GM12878 (cell line): ENCODE data around the gene OR7D2. TPM values are rescaled to one million over a fixed set of nuclear protein-coding genes. Genes with fewer than 3 reads are reported as not detected.

Experiments used
- ATAC-seq: fragments of 200-7000 bp; cut with Tn5 transposase; 3 replicates; pipeline ENCODE4 v1.9.1; 2020; ENCODE audit warnings: mild to moderate bottlenecking, moderate library complexity
- BruUV-seq: library from RNA; stranded (reverse); fragments of 400-500 nt; replicated peaks from 2 replicates; lab custom pipeline; 2021; lab: Mats Ljungman, UMichigan
- CTCF ChIA-PET: fragments of 300-600 bp; sonication (Branson Sonifier 250); formaldehyde crosslinking; extraction: SDS; loops from one replicate; lab custom pipeline; 2021; ENCODE audit warnings: inconsistent platforms; lab: Yijun Ruan, JAX
- POLR2A ChIA-PET: fragments of 350-600 bp; formaldehyde crosslinking; extraction: SDS; loops from one replicate; lab custom pipeline; 2021; ENCODE audit warnings: inconsistent platforms; lab: Charles Lee
- RAD21 ChIA-PET: fragments of 300-600 bp; sonication (Branson Sonifier 250); formaldehyde crosslinking; loops from one replicate; lab custom pipeline; 2023; ENCODE audit warnings: antibody characterized with exemption; ENCODE audit not compliant: unreplicated experiment; lab: Charles Lee
- SMC1A ChIA-PET: fragments of 300-600 bp; sonication (Branson Sonifier 250); formaldehyde crosslinking; loops from one replicate; lab custom pipeline; 2023; ENCODE audit not compliant: unreplicated experiment, uncharacterized antibody; lab: Charles Lee
- DNase-seq: peaks from one replicate; pipeline ENCODE4 v3.0.0-alpha.2; 2011; ENCODE audit warnings: low read depth, low spot score
- FAIRE-seq: peaks from 3 replicates; lab custom pipeline; 2011; peaks lifted over from hg19 to GRCh38; lab: Jason Lieb, UNC
- H2AFZ ChIP-seq: 2 replicates; pipeline ENCODE4 v1.6.0; 2011; ENCODE audit warnings: low read depth, low read length, control low read depth; ENCODE audit not compliant: control insufficient read depth
- H3K27ac ChIP-seq: 2 replicates; pipeline ENCODE4 v1.5.1; 2011; ENCODE audit warnings: control low read depth; ENCODE audit not compliant: control insufficient read depth, insufficient read depth
- H3K27me3 ChIP-seq, 2 experiments: replicated peaks in 1 of 2; 2 replicates each; pipeline versions ENCODE4 v1.6.0 to v1.6.1; 2011; ENCODE audit warnings: low read length in 1 of 2; ENCODE audit not compliant: control insufficient read depth in 2 of 2, insufficient read depth in 2 of 2
- H3K36me3 ChIP-seq, 2 experiments: 2 replicates each; pipeline ENCODE4 v1.5.1; 2011; ENCODE audit warnings: low read length in 1 of 2; ENCODE audit not compliant: control insufficient read depth in 2 of 2, insufficient read depth in 2 of 2
- H3K4me1 ChIP-seq: 2 replicates; pipeline ENCODE4 v1.6.1; 2011; ENCODE audit warnings: mild to moderate bottlenecking, low read length, moderate library complexity, mixed read lengths; ENCODE audit not compliant: control insufficient read depth, insufficient read depth
- H3K4me2 ChIP-seq: 2 replicates; pipeline ENCODE4 v1.6.0; 2011; ENCODE audit warnings: control low read depth; ENCODE audit not compliant: control insufficient read depth, insufficient read depth
- H3K4me3 ChIP-seq: fragments of 200-600 bp; sonication (generic); 2 replicates; pipeline ENCODE4 v1.5.1; 2016
- H3K79me2 ChIP-seq: 2 replicates; pipeline ENCODE4 v1.6.0; 2011; ENCODE audit warnings: low read length; ENCODE audit not compliant: control insufficient read depth, insufficient read depth
- H3K9ac ChIP-seq: 2 replicates; pipeline ENCODE4 v1.8.0; 2011; ENCODE audit warnings: low read length, control low read depth, mixed read lengths; ENCODE audit not compliant: control insufficient read depth, insufficient read depth
- H3K9me3 ChIP-seq: replicated peaks from 3 replicates; pipeline ENCODE4 v1.5.1; 2011; ENCODE audit warnings: mild to moderate bottlenecking, low read length; ENCODE audit not compliant: control insufficient read depth, insufficient read depth
- H4K20me1 ChIP-seq: 2 replicates; pipeline ENCODE4 v1.6.0; 2011; ENCODE audit not compliant: control insufficient read depth, insufficient read depth
- CHD1 ChIP-seq: IDR thresholded peaks from 2 replicates; pipeline ENCODE4 v1.6.1; 2012; ENCODE audit warnings: low read depth, low read length, improper control_type of control experiment
- JUNB ChIP-seq: IDR thresholded peaks from 2 replicates; pipeline ENCODE4 v1.6.1; 2016; ENCODE audit warnings: antibody characterized with exemption, mild to moderate bottlenecking
- JUND ChIP-seq: IDR thresholded peaks from 2 replicates; pipeline ENCODE4 v1.6.1; 2012; ENCODE audit warnings: low read depth, mild to moderate bottlenecking, low read length, improper control_type of control experiment, moderate library complexity
- NFXL1 ChIP-seq: fragments of 450-650 bp; IDR thresholded peaks from 2 replicates; pipeline ENCODE4 v1.6.1; 2017; ENCODE audit warnings: antibody characterized with exemption, mild to moderate bottlenecking, borderline replicate concordance
- NFYB ChIP-seq: IDR thresholded peaks from 2 replicates; pipeline ENCODE4 v1.6.1; 2011; ENCODE audit warnings: low read depth, mild to moderate bottlenecking, low read length, improper control_type of control experiment, moderate library complexity; ENCODE audit not compliant: insufficient read depth
- NR2C1 ChIP-seq: fragments of 450-650 bp; IDR thresholded peaks from 2 replicates; pipeline ENCODE4 v1.6.1; 2017; ENCODE audit warnings: antibody characterized with exemption, mild to moderate bottlenecking, moderate library complexity
- RBBP5 ChIP-seq: fragments of 200-600 bp; sonication (generic); conservative IDR thresholded peaks from 2 replicates; pipeline ENCODE4 v1.6.1; 2016
- YY1 ChIP-seq: IDR thresholded peaks from 2 replicates; pipeline ENCODE4 v1.6.1; 2011; ENCODE audit warnings: low read depth, mild to moderate bottlenecking, low read length
- ZSCAN29 ChIP-seq: fragments of 450-650 bp; IDR thresholded peaks from 2 replicates; pipeline ENCODE4 v1.6.1; 2017; ENCODE audit warnings: mild to moderate bottlenecking, moderate library complexity
- WGBS: methylation state at CpG from one replicate; pipeline ENCODE4 v1.1.6; 2016; ENCODE audit warnings: low lambda C conversion rate; ENCODE audit not compliant: insufficient replicate concordance, insufficient coverage; ENCODE audit errors: missing lambda C conversion rate; 5-methylcytosine and 5-hydroxymethylcytosine counted together
- in situ Hi-C: fragments of 300-500 bp; cut with MboI; formaldehyde crosslinking; loops from 9 replicates; pipeline ENCODE4 v1.14.3; 2018; ENCODE audit warnings: mixed read lengths
- intact Hi-C: fragments of 100-400 bp; cut with micrococcal nuclease; formaldehyde crosslinking; loops from one replicate; pipeline ENCODE4 v1.14.2; 2022; ENCODE audit not compliant: unreplicated experiment
- polyA plus RNA-seq, 11 experiments: library from polyadenylated mRNA; depleted of rRNA in 4 of 11; unstranded in 6 of 11; stranded (reverse) in 5 of 11; fragments of >200 nt; fragmentation: Nextera tagmentation in 4 of 11; fragmentation: Illumina TruSeq in 1 of 11; extraction: Ambion mirVana in 4 of 11; extraction: Trizol in 1 of 11; gene quantifications; 1 replicate in 1 of 11; 2 replicates in 10 of 11; pipeline versions ENCODE4 v1.2.1 to v1.2.3, GENCODE V29; 2011 to 2016; ENCODE audit warnings: inconsistent platforms in 2 of 11, missing spikeins in 2 of 11, low read depth in 1 of 11
- total RNA-seq, 4 experiments: library from RNA; depleted of rRNA in 3 of 4; stranded (reverse); fragments of >200 nt in 3 of 4; fragmentation: Illumina TruSeq in 1 of 4; extraction: Trizol in 1 of 4; gene quantifications; 2 replicates each; pipeline versions ENCODE4 v1.2.1 to v1.2.3, GENCODE V29; 2013 to 2021
- TF ChIP-seq, protein P1 (sequence below): IDR thresholded peaks from 2 replicates; pipeline ENCODE4 v1.6.1; 2011; ENCODE audit warnings: low read depth, low read length, improper control_type of control experiment, borderline replicate concordance
- TF ChIP-seq, protein P2 (sequence below): IDR thresholded peaks from 2 replicates; pipeline ENCODE4 v1.6.1; 2012; ENCODE audit warnings: low read depth, low read length, improper control_type of control experiment
- TF ChIP-seq, protein P3 (sequence below), 3 experiments: IDR thresholded peaks in 2 of 3; conservative IDR thresholded peaks in 1 of 3; 2 replicates each; pipeline ENCODE4 v1.5.1; 2011; ENCODE audit warnings: low read depth in 3 of 3, low read length in 3 of 3, mild to moderate bottlenecking in 3 of 3, control low read depth in 2 of 3, moderate library complexity in 2 of 3, inconsistent platforms in 1 of 3, mixed read lengths in 1 of 3; ENCODE audit not compliant: control insufficient read depth in 2 of 3, insufficient read depth in 1 of 3; ENCODE audit errors: extremely low read depth in 1 of 3
- TF ChIP-seq, protein P4 (sequence below): fragments of 150-350 bp; IDR thresholded peaks from 2 replicates; pipeline ENCODE4 v1.6.1; 2014; ENCODE audit warnings: mild to moderate bottlenecking, low read depth, low read length

Gene OR7D2
- total and polyA plus RNA-seq, 10 of the 15 experiments (the other 5 are each of a cell fraction or from before 2014, with no cell fraction given) = 0.04 TPM; not detected in 9

DNA sequence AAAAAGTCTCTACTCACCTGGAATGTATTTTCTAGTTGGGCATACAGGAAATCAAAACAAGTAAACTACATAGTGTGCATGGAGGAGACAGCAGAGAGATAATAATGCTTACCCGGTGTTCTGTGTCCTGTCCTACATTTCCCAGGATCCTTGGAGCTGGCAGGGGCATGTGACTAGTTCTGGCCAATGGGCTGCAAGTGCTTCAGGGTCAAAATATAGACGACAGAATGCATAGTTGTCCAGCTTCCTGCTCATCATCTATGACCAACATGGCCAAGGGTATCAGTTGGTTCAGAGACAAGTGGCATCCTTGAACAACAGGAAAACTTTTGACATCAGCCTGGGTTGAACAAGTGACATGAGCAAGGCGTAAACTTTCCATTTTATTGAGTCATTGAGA is 30.1 kb upstream of the OR7D2 start:
- no TSS peak for BruUV-seq
- no peak overlapping the region for H3K4me2 ChIP-seq
- POLR2A ChIA-PET = no interaction called here
- H3K9me3 ChIP-seq = peaks cover 47% of the 10 kb centered on the region
- H3K36me3 ChIP-seq = peaks cover 9 to 28% of the 10 kb centered on the region in 2 experiments
- H4K20me1 ChIP-seq = peaks cover 2% of the 10 kb centered on the region; the same call in 1 of the 2 replicates
- peaks cover 42% of the 10 kb centered on the region for H3K79me2 ChIP-seq
- WGBS = 98% methylated on average over 3 of the region's 3 CpGs
- no peak overlapping the region for H3K9ac ChIP-seq
- H3K4me3 ChIP-seq = no peak overlapping the region
- no peaks in the 10 kb centered on the region for H3K4me1 ChIP-seq
- no peak overlapping the region for H2AFZ ChIP-seq
- CTCF ChIA-PET = no interaction called here
- no peak for ATAC-seq
- RAD21 ChIA-PET = no interaction called here
- no peaks in the 10 kb centered on the region for H3K27me3 ChIP-seq
- intact Hi-C loops = no loop called here
- SMC1A ChIA-PET = no interaction called here
- no peak for TF ChIP-seq CHD1
- peak; percentile 75 for TF ChIP-seq NFYB
- TF ChIP-seq, all 136 proteins: peak for 1
- FAIRE-seq = no peak
- H3K27ac ChIP-seq = no peak overlapping the region
- in situ Hi-C loops = loop anchor here (25.0 kb wide), 1 partner anchor 1089 kb away; the partner anchor contains the start of gene S1PR2
- no peak for DNase-seq

DNA sequence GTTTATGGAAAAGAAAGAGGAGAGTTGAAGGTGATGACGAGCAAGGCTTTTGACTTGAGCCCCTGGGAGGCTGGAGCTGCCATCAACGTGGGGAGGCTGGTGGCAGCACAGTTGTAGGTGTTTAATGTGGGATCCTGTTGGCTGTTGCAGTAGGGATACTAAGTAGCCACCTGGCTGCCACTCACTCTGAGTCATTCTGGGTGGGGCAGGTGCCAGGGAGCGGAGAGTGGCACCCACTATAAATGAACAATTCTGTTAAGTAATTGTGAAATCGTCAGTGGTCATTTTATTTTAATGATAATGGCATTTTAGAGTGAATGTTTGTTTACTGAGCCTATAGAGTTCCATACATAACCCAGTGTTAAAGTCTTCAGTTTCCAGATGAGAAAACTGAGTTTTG is 28.8 kb upstream of the OR7D2 start:
- H3K9me3 ChIP-seq = peaks cover 45% of the 10 kb centered on the region
- H3K4me1 ChIP-seq = no peaks in the 10 kb centered on the region
- H3K4me3 ChIP-seq = no peak overlapping the region
- no peak overlapping the region for H3K4me2 ChIP-seq
- POLR2A ChIA-PET = no interaction called here
- H3K9ac ChIP-seq = no peak overlapping the region
- DNase-seq (no peak), ATAC-seq (no peak), FAIRE-seq (no peak)
- BruUV-seq = no TSS peak
- SMC1A ChIA-PET = no interaction called here
- H3K27me3 ChIP-seq = no peaks in the 10 kb centered on the region
- CTCF ChIA-PET = no interaction called here
- RAD21 ChIA-PET = no interaction called here
- no peak overlapping the region for H2AFZ ChIP-seq
- in situ Hi-C loops (loop anchor here (25.0 kb wide), 1 partner anchor 1087 kb away; the partner anchor contains the start of gene S1PR2), intact Hi-C loops (no loop called here)
- H3K27ac ChIP-seq = no peak overlapping the region
- H3K36me3 ChIP-seq = peaks cover 9 to 31% of the 10 kb centered on the region in 2 experiments
- H3K79me2 ChIP-seq = peaks cover 37% of the 10 kb centered on the region
- WGBS = 73% methylated on average over 4 of the region's 4 CpGs
- H4K20me1 ChIP-seq = peaks cover 2% of the 10 kb centered on the region; the same call in 1 of the 2 replicates
- no peak for TF ChIP-seq JUNB
- TF ChIP-seq, protein P1, sequence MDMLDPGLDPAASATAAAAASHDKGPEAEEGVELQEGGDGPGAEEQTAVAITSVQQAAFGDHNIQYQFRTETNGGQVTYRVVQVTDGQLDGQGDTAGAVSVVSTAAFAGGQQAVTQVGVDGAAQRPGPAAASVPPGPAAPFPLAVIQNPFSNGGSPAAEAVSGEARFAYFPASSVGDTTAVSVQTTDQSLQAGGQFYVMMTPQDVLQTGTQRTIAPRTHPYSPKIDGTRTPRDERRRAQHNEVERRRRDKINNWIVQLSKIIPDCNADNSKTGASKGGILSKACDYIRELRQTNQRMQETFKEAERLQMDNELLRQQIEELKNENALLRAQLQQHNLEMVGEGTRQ = no peak
- TF ChIP-seq, protein P2, sequence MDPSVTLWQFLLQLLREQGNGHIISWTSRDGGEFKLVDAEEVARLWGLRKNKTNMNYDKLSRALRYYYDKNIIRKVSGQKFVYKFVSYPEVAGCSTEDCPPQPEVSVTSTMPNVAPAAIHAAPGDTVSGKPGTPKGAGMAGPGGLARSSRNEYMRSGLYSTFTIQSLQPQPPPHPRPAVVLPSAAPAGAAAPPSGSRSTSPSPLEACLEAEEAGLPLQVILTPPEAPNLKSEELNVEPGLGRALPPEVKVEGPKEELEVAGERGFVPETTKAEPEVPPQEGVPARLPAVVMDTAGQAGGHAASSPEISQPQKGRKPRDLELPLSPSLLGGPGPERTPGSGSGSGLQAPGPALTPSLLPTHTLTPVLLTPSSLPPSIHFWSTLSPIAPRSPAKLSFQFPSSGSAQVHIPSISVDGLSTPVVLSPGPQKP = no peak
- TF ChIP-seq ZSCAN29 = no peak
- no peak for TF ChIP-seq NR2C1
- TF ChIP-seq RBBP5 = no peak
- TF ChIP-seq, protein P3, sequence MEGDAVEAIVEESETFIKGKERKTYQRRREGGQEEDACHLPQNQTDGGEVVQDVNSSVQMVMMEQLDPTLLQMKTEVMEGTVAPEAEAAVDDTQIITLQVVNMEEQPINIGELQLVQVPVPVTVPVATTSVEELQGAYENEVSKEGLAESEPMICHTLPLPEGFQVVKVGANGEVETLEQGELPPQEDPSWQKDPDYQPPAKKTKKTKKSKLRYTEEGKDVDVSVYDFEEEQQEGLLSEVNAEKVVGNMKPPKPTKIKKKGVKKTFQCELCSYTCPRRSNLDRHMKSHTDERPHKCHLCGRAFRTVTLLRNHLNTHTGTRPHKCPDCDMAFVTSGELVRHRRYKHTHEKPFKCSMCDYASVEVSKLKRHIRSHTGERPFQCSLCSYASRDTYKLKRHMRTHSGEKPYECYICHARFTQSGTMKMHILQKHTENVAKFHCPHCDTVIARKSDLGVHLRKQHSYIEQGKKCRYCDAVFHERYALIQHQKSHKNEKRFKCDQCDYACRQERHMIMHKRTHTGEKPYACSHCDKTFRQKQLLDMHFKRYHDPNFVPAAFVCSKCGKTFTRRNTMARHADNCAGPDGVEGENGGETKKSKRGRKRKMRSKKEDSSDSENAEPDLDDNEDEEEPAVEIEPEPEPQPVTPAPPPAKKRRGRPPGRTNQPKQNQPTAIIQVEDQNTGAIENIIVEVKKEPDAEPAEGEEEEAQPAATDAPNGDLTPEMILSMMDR (IDR thresholded peaks at IDR 0.05 in 2 of 3, conservative IDR thresholded peaks at IDR 0.05 in 1 of 3; ENCODE audit: control insufficient read depth in 2 of 3, extremely low read depth in 1 of 3, insufficient read depth in 1 of 3, low read depth in 3 of 3, low read length in 3 of 3) = no peak
- no peak for TF ChIP-seq NFXL1
- TF ChIP-seq JUND = no peak
- TF ChIP-seq, protein P4, sequence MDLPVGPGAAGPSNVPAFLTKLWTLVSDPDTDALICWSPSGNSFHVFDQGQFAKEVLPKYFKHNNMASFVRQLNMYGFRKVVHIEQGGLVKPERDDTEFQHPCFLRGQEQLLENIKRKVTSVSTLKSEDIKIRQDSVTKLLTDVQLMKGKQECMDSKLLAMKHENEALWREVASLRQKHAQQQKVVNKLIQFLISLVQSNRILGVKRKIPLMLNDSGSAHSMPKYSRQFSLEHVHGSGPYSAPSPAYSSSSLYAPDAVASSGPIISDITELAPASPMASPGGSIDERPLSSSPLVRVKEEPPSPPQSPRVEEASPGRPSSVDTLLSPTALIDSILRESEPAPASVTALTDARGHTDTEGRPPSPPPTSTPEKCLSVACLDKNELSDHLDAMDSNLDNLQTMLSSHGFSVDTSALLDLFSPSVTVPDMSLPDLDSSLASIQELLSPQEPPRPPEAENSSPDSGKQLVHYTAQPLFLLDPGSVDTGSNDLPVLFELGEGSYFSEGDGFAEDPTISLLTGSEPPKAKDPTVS = no peak
- TF ChIP-seq YY1 = no peak
